ENCODE data around the gene CARD10. TPM values are rescaled to one million over a fixed set of nuclear protein-coding genes. Genes with fewer than 3 reads are reported as not detected.

The CARD10 gene
- total RNA-seq, 4 donors from 2014 or later, result 2.6 to 5.7 (median 4.4) TPM

GRCh38 chr22:37473437-37473946 is 45.7 kb downstream of the CARD10 start:
- in situ Hi-C loops (cut with MboI; ENCODE audit: low sequenced_read_pairs in 4 of 4), result no loop called here
- Histone ChIP-seq H3K27ac (no peak overlapping the region), H3K36me3 (no peaks in the 10 kb centered on the region), H3K4me1 (no peaks in the 10 kb centered on the region), H3K27me3 (peaks cover 0 to 5% (median under 1%) of the 10 kb centered on the region in 3 donors), H3K4me3 (no peak overlapping the region), H3K9me3 (no peaks in the 10 kb centered on the region)
- intact Hi-C loops (cut with DNase I; ENCODE audit: low total_unique reads), result no loop called here
- TF ChIP-seq CTCF (IDR thresholded peaks at IDR 0.05 in 4 of 5, conservative IDR thresholded peaks at IDR 0.05 in 1 of 5) (no peak), POLR2A (IDR thresholded peaks at IDR 0.05) (no peak)
- ATAC-seq (no peak), DNase-seq (no peak)

- no peak for DNase-seq
- in situ Hi-C loops (cut with MboI; ENCODE audit: low sequenced_read_pairs in 4 of 4) (no loop called here), intact Hi-C loops (cut with DNase I; ENCODE audit: low total_unique reads) (no loop called here)
- ATAC-seq, result no peak
- peaks cover 3 to 8% (median 5%) of the 10 kb centered on the region in 3 donors for H3K27me3 ChIP-seq
- TF ChIP-seq POLR2A (IDR thresholded peaks at IDR 0.05), result no peak
- peak in 4 of 5 experiments; percentile 22 to 36 (median 34) for TF ChIP-seq CTCF (IDR thresholded peaks at IDR 0.05 in 4 of 5, conservative IDR thresholded peaks at IDR 0.05 in 1 of 5)
- H3K27ac ChIP-seq, result no peak overlapping the region
- H3K4me1 ChIP-seq, result no peaks in the 10 kb centered on the region
- no peak overlapping the region for H3K4me3 ChIP-seq
- no peaks in the 10 kb centered on the region for H3K9me3 ChIP-seq
- no peaks in the 10 kb centered on the region for H3K36me3 ChIP-seq
Observed at GRCh38 chr22:37472418-37473006, 46.7 kb downstream of the CARD10 start.

GRCh38 chr22:37471727-37472417 is 47.3 kb downstream of the CARD10 start:
- H3K27me3 ChIP-seq, result peaks cover 3 to 14% (median 3%) of the 10 kb centered on the region in 3 donors
- ATAC-seq (no peak), DNase-seq (no peak)
- H3K36me3 ChIP-seq, result no peaks in the 10 kb centered on the region
- no peak overlapping the region for H3K4me3 ChIP-seq
- in situ Hi-C loops (cut with MboI; ENCODE audit: low sequenced_read_pairs in 4 of 4) (no loop called here), intact Hi-C loops (cut with DNase I; ENCODE audit: low total_unique reads) (no loop called here)
- H3K9me3 ChIP-seq, result no peaks in the 10 kb centered on the region
- TF ChIP-seq CTCF (IDR thresholded peaks at IDR 0.05 in 4 of 5, conservative IDR thresholded peaks at IDR 0.05 in 1 of 5) (no peak), POLR2A (IDR thresholded peaks at IDR 0.05) (no peak)
- H3K4me1 ChIP-seq, result no peaks in the 10 kb centered on the region
- H3K27ac ChIP-seq, result no peak overlapping the region

- Histone ChIP-seq H3K4me3 (no peak overlapping the region), H3K36me3 (no peaks in the 10 kb centered on the region), H3K27ac (no peak overlapping the region), H3K4me1 (no peaks in the 10 kb centered on the region), H3K9me3 (no peaks in the 10 kb centered on the region), H3K27me3 (peaks cover 3 to 14% (median 6%) of the 10 kb centered on the region in 3 donors)
- in situ Hi-C loops (cut with MboI; ENCODE audit: low sequenced_read_pairs in 4 of 4), result no loop called here
- ATAC-seq, result no peak
- intact Hi-C loops (cut with DNase I; ENCODE audit: low total_unique reads), result no loop called here
- no peak for DNase-seq
- no peak for TF ChIP-seq POLR2A (IDR thresholded peaks at IDR 0.05)
- TF ChIP-seq CTCF (IDR thresholded peaks at IDR 0.05 in 4 of 5, conservative IDR thresholded peaks at IDR 0.05 in 1 of 5), result no peak
Observed at GRCh38 chr22:37470087-37470445, 49.1 kb downstream of the CARD10 start.
